Liver (tissue), 3 donors: ENCODE measurements around the gene GRID1.

Experiments
- CTCF ChIP-seq: fragments of 150-350 bp; IDR thresholded peaks from 2 replicates; pipeline ENCODE4 v1.5.1; 2017; ENCODE audit warnings: improper control_type of control experiment, low read depth, low read length; ENCODE audit not compliant: missing input control
- FOXA1 ChIP-seq: IDR thresholded peaks from 2 replicates; pipeline ENCODE4 v1.6.1; 2016; ENCODE audit warnings: antibody characterized with exemption
- RAD21 ChIP-seq, 2 donors: IDR thresholded peaks; 2 replicates each; pipeline ENCODE4 v1.6.1; 2016; ENCODE audit warnings: antibody characterized with exemption in 2 of 2, mild to moderate bottlenecking in 2 of 2
- TAF1 ChIP-seq: conservative IDR thresholded peaks from 2 replicates; pipeline ENCODE4 v1.6.1; 2016; ENCODE audit warnings: antibody characterized with exemption, mild to moderate bottlenecking
- donor health status: healthy.
- donor health status: healthy.

GRCh38 chr10:85602306-85602705 is 764.3 kb downstream of the GRID1 start:
- TF ChIP-seq CTCF (no peak), FOXA1 (no peak), TAF1 (no peak), RAD21 (IDR thresholded peaks at IDR 0.05) (no peak)
